OCI-LY1 (cell line): ENCODE data around the gene TMEM175.

ENCODE experiments used
- H2AFZ ChIP-seq: fragments of 200-600 bp; sonication (generic), shearing (Covaris generic); 2 replicates; pipeline ENCODE4 v1.6.0; 2014; ENCODE audit warnings: antibody characterized with exemption, mild to moderate bottlenecking, low read length
- H3F3A ChIP-seq: fragments of 200-600 bp; sonication (generic), shearing (Covaris generic); 2 replicates; pipeline ENCODE4 v1.6.0; 2014; ENCODE audit warnings: mild to moderate bottlenecking, antibody characterized with exemption, low read length, moderate library complexity; ENCODE audit not compliant: insufficient read depth
- H3K27ac ChIP-seq: fragments of 200-600 bp; sonication (generic); 2 replicates; pipeline ENCODE4 v1.5.1; 2014; ENCODE audit warnings: low read length, mixed run types, mild to moderate bottlenecking, low read depth; ENCODE audit not compliant: poor library complexity, severe bottlenecking
- H3K27me3 ChIP-seq: fragments of 200-600 bp; sonication (generic); 2 replicates; pipeline ENCODE4 v1.6.0; 2014; ENCODE audit warnings: antibody characterized with exemption, mild to moderate bottlenecking, low read length, moderate library complexity; ENCODE audit not compliant: insufficient read depth
- H3K36me3 ChIP-seq: fragments of 200-600 bp; sonication (generic); 2 replicates; pipeline ENCODE4 v1.6.1; 2014; ENCODE audit warnings: mild to moderate bottlenecking, antibody characterized with exemption, low read length, moderate library complexity, mixed read lengths; ENCODE audit not compliant: insufficient read depth
- H3K4me1 ChIP-seq: fragments of 200-600 bp; sonication (generic); 2 replicates; pipeline ENCODE4 v1.5.1; 2014; ENCODE audit warnings: mild to moderate bottlenecking, low read length, moderate library complexity; ENCODE audit not compliant: insufficient read depth, severe bottlenecking
- H3K4me2 ChIP-seq: fragments of 200-600 bp; sonication (generic), shearing (Covaris generic); 2 replicates; pipeline ENCODE4 v1.6.1; 2014; ENCODE audit warnings: low read length
- H3K4me3 ChIP-seq: fragments of 200-600 bp; sonication (generic); 2 replicates; pipeline ENCODE4 v1.5.1; 2014; ENCODE audit warnings: low read length, low read depth, mild to moderate bottlenecking, mixed read lengths; ENCODE audit not compliant: poor library complexity, severe bottlenecking
- H3K79me2 ChIP-seq: fragments of 200-600 bp; shearing (Covaris generic); 2 replicates; pipeline ENCODE4 v1.6.1; 2016; ENCODE audit warnings: mixed run types, low read length, mixed read lengths; ENCODE audit not compliant: insufficient read depth
- H3K9ac ChIP-seq: fragments of 200-600 bp; sonication (generic), shearing (Covaris generic); 2 replicates; pipeline ENCODE4 v1.6.1; 2014; ENCODE audit warnings: mild to moderate bottlenecking, low read length, mixed read lengths
- H3K9me2 ChIP-seq: fragments of 200-600 bp; sonication (generic), shearing (Covaris generic); 2 replicates; pipeline ENCODE4 v1.6.1; 2014; ENCODE audit warnings: low read depth, mild to moderate bottlenecking, low read length, mixed read lengths
- H3K9me3 ChIP-seq: fragments of 200-600 bp; shearing (Covaris generic); 2 replicates; pipeline ENCODE4 v1.6.1; 2014; ENCODE audit warnings: low read length, mixed read lengths
- H4K20me1 ChIP-seq: fragments of 200-600 bp; sonication (generic), shearing (Covaris generic); 2 replicates; pipeline ENCODE4 v1.6.0; 2016; ENCODE audit warnings: mild to moderate bottlenecking, low read length; ENCODE audit not compliant: insufficient read depth
- EZH2 ChIP-seq: fragments of 200-600 bp; sonication (generic), shearing (Covaris generic); IDR thresholded peaks from 2 replicates; pipeline ENCODE4 v1.8.0; 2017; ENCODE audit warnings: borderline replicate concordance, mixed run types, mild to moderate bottlenecking, antibody characterized with exemption, low read length, moderate library complexity, mixed read lengths
- TF ChIP-seq, protein P1 (sequence below): fragments of 200-600 bp; sonication (generic), shearing (Covaris generic); IDR thresholded peaks from 2 replicates; pipeline ENCODE4 v1.5.1; 2017; ENCODE audit warnings: mild to moderate bottlenecking, antibody characterized with exemption, low read length, moderate library complexity, mixed read lengths

TMEM175 gene

DNA sequence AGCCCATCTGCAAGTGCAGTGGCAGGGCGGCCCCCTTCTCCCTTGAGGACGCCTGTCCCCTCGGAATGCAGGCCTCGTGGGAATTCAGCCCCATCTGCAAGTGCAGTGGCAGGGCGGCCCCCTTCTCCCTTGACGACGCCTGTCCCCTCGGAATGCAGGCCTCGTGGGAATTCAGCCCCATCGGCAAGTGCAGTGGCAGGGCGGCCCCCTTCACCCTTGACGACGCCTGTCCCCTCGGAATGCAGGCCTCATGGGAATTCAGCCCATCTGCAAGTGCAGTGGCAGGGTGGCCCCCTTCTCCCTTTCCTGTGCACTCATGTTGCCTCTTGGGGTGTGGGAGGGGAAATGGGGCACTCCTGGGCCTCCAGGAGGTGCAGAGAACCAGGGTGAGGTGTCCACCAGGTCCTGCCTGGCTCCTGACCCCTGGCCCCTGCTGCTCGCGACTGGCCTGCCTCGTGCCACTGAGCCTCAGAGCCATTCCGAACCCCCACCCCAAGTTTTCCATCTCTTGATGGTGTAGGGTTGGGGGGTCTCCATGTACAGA is 67.7 kb downstream of the TMEM175 start:
- no peaks in the 10 kb centered on the region for H4K20me1 ChIP-seq
- H3K27me3 ChIP-seq, result no peaks in the 10 kb centered on the region
- H3K9me3 ChIP-seq, result no peaks in the 10 kb centered on the region
- no peak overlapping the region for H3K27ac ChIP-seq
- no peak overlapping the region for H3K4me2 ChIP-seq
- no peak overlapping the region for H3K4me3 ChIP-seq
- no peaks in the 10 kb centered on the region for H3K36me3 ChIP-seq
- no peak overlapping the region for H2AFZ ChIP-seq
- no peaks in the 10 kb centered on the region for H3K79me2 ChIP-seq
- H3K9ac ChIP-seq, result no peak overlapping the region
- no peaks in the 10 kb centered on the region for H3K9me2 ChIP-seq
- TF ChIP-seq, protein P1, sequence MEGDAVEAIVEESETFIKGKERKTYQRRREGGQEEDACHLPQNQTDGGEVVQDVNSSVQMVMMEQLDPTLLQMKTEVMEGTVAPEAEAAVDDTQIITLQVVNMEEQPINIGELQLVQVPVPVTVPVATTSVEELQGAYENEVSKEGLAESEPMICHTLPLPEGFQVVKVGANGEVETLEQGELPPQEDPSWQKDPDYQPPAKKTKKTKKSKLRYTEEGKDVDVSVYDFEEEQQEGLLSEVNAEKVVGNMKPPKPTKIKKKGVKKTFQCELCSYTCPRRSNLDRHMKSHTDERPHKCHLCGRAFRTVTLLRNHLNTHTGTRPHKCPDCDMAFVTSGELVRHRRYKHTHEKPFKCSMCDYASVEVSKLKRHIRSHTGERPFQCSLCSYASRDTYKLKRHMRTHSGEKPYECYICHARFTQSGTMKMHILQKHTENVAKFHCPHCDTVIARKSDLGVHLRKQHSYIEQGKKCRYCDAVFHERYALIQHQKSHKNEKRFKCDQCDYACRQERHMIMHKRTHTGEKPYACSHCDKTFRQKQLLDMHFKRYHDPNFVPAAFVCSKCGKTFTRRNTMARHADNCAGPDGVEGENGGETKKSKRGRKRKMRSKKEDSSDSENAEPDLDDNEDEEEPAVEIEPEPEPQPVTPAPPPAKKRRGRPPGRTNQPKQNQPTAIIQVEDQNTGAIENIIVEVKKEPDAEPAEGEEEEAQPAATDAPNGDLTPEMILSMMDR, result no peak
- TF ChIP-seq EZH2, result no peak
- H3K4me1 ChIP-seq, result no peaks in the 10 kb centered on the region
- H3F3A ChIP-seq, result no peaks in the 10 kb centered on the region

DNA sequence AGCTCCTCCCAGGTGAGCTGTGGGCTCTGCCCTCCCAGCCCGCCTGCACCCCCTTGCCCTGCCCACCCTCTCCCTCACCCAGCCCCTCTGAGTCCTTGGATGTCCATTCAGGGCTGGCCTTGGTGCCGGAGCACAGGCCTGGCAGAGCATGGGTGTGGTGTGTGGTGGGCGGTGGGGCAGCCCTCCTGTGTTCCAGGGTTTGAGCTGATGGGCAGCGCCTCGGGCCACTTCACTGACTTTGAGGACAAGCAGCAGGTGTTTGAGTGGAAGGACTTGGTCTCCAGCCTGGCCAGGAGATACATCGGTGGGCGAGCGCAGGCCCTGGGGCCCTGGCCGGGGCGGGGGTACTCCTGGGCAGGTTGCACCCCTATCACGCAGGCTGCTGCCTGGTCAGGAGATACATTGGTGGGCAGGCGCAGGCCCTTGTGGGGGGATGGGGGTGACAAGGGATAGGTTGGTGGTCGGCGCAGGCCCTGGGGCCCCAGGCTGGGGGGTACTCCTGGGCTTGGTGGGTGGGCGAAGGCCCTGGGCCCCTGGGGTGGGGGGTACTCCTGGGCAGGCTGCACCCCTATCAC is 68.5 kb downstream of the TMEM175 start:
- Histone ChIP-seq H3K9me3 (no peaks in the 10 kb centered on the region), H3K4me2 (no peak overlapping the region), H4K20me1 (no peaks in the 10 kb centered on the region), H3K9me2 (no peaks in the 10 kb centered on the region), H3F3A (no peaks in the 10 kb centered on the region), H3K36me3 (no peaks in the 10 kb centered on the region), H3K27ac (no peak overlapping the region), H3K79me2 (no peaks in the 10 kb centered on the region), H3K9ac (no peak overlapping the region), H3K4me1 (no peaks in the 10 kb centered on the region), H3K4me3 (no peak overlapping the region), H2AFZ (no peak overlapping the region), H3K27me3 (no peaks in the 10 kb centered on the region)
- TF ChIP-seq, protein P1, result no peak
- TF ChIP-seq EZH2, result no peak

DNA sequence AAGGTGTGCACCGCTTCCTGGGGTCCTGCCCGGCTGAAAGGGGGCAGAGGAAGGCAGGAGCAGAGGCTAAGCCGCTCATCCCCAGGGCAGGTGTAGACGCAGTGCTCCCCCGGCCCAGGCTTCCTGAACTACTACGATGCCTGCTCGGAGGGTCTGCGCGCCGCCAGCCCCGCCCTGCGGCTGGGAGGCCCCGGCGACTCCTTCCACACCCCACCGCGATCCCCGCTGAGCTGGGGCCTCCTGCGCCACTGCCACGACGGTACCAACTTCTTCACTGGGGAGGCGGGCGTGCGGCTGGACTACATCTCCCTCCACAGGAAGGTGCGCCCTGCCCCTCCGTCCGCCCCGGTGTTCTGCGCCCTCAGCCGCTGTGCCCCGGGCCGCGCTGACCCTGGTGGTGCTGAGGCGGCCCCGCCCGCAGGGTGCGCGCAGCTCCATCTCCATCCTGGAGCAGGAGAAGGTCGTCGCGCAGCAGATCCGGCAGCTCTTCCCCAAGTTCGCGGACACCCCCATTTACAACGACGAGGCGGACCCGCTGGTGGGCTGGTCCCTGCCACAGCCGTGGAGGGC is 69.4 kb downstream of the TMEM175 start:
- Histone ChIP-seq H3K9me2 (no peaks in the 10 kb centered on the region), H3K36me3 (no peaks in the 10 kb centered on the region), H3K4me2 (no peak overlapping the region), H2AFZ (no peak overlapping the region), H3K27ac (no peak overlapping the region), H3K9ac (no peak overlapping the region), H3K4me1 (no peaks in the 10 kb centered on the region), H3K4me3 (no peak overlapping the region), H3K79me2 (no peaks in the 10 kb centered on the region), H3K9me3 (no peaks in the 10 kb centered on the region), H3K27me3 (no peaks in the 10 kb centered on the region), H3F3A (no peaks in the 10 kb centered on the region), H4K20me1 (no peaks in the 10 kb centered on the region)
- TF ChIP-seq, protein P1, result no peak
- no peak for TF ChIP-seq EZH2
